Ishikawa (cell line): ENCODE results near the gene STEAP1.

Experiments
- CEBPB ChIP-seq: IDR thresholded peaks from 2 replicates; pipeline ENCODE4 v1.6.1; 2012
- CREB1 ChIP-seq: IDR thresholded peaks from 2 replicates; pipeline ENCODE4 v1.6.1; 2012; ENCODE audit warnings: low read depth
- EGR1 ChIP-seq: IDR thresholded peaks from 2 replicates; pipeline ENCODE4 v1.6.1; 2012
- EP300 ChIP-seq: IDR thresholded peaks from 2 replicates; pipeline ENCODE4 v1.6.1; 2012; ENCODE audit warnings: borderline replicate concordance
- FOXM1 ChIP-seq: IDR thresholded peaks from 2 replicates; pipeline ENCODE4 v1.6.1; 2012; ENCODE audit warnings: low read depth, borderline replicate concordance
- NFIC ChIP-seq: IDR thresholded peaks from 2 replicates; pipeline ENCODE4 v1.6.1; 2012
- RAD21 ChIP-seq: IDR thresholded peaks from 2 replicates; pipeline ENCODE4 v1.6.1; 2012; ENCODE audit warnings: low read depth
- TAF1 ChIP-seq: IDR thresholded peaks from 2 replicates; pipeline ENCODE4 v1.6.1; 2012; ENCODE audit warnings: low read depth, mild to moderate bottlenecking
- TCF12 ChIP-seq: IDR thresholded peaks from 2 replicates; pipeline ENCODE4 v1.6.1; 2012; ENCODE audit warnings: low read depth
- TEAD4 ChIP-seq: IDR thresholded peaks from 2 replicates; pipeline ENCODE4 v1.6.1; 2012
- USF1 ChIP-seq: IDR thresholded peaks from 2 replicates; pipeline ENCODE4 v1.6.1; 2012
- YY1 ChIP-seq: IDR thresholded peaks from 2 replicates; pipeline ENCODE4 v1.6.1; 2012; ENCODE audit warnings: low read depth
- ZBTB7A ChIP-seq: IDR thresholded peaks from 2 replicates; pipeline ENCODE4 v1.6.1; 2012; ENCODE audit warnings: low read depth
- TF ChIP-seq, protein P1 (sequence below): IDR thresholded peaks from 2 replicates; pipeline ENCODE4 v1.6.1; 2012; ENCODE audit warnings: low read depth, mild to moderate bottlenecking
- TF ChIP-seq, protein P2 (sequence below): IDR thresholded peaks from 2 replicates; pipeline ENCODE4 v1.6.1; 2012

Gene STEAP1

DNA sequence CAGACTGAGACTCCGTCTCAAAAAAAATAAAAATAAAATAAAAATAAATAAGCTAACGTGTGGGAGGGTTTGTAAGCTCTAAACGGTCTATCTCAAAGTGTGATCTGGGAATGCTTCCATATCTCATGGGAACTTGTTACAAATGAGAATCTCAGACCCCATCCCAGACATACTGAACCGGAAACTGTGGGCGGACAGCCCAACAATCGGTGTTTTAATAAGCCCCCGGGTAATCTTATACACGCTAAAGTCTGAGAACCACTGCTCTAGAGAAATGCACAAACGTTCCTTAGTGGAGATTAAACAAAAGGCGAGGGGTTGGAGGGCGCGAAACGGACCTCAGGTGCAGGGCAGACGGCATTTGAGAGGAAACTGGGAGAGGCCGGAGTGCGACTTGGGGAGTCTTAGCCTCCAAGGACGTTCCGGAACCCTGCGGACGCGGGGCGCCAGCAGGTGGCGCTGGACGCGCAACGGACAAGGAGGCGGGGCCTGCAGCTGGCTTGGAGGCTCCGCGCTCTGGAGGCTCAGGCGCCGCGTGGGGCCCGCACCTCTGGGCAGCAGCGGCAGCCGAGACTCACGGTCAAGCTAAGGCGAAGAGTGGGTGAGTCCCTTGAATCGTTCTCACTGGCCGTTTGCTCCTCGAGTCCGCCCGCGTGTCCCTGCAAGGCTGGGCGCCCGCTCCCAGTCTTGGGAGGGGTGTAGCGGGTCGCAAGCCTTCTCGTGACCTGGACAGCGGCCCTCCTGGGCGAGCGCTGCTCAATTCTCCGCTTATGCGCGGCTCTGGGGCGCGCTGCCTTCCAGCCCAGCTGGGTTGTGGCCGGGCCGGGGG lies at the start of gene STEAP1:
Gene STEAP1, plus strand, starts transcription at position 527 of the 829 bp plus-strand sequence. CDS start 5,320 bp downstream, outside the sequence.
- TF ChIP-seq RAD21 (peak; percentile 59; the same call in 1 of the 2 replicates), YY1 (peak; percentile 45; the same call in 1 of the 2 replicates)
- TF ChIP-seq, protein P1, sequence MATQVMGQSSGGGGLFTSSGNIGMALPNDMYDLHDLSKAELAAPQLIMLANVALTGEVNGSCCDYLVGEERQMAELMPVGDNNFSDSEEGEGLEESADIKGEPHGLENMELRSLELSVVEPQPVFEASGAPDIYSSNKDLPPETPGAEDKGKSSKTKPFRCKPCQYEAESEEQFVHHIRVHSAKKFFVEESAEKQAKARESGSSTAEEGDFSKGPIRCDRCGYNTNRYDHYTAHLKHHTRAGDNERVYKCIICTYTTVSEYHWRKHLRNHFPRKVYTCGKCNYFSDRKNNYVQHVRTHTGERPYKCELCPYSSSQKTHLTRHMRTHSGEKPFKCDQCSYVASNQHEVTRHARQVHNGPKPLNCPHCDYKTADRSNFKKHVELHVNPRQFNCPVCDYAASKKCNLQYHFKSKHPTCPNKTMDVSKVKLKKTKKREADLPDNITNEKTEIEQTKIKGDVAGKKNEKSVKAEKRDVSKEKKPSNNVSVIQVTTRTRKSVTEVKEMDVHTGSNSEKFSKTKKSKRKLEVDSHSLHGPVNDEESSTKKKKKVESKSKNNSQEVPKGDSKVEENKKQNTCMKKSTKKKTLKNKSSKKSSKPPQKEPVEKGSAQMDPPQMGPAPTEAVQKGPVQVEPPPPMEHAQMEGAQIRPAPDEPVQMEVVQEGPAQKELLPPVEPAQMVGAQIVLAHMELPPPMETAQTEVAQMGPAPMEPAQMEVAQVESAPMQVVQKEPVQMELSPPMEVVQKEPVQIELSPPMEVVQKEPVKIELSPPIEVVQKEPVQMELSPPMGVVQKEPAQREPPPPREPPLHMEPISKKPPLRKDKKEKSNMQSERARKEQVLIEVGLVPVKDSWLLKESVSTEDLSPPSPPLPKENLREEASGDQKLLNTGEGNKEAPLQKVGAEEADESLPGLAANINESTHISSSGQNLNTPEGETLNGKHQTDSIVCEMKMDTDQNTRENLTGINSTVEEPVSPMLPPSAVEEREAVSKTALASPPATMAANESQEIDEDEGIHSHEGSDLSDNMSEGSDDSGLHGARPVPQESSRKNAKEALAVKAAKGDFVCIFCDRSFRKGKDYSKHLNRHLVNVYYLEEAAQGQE = peak; percentile 40; the same call in 1 of the 2 replicates
- TF ChIP-seq, protein P2, sequence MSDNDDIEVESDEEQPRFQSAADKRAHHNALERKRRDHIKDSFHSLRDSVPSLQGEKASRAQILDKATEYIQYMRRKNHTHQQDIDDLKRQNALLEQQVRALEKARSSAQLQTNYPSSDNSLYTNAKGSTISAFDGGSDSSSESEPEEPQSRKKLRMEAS = peak; percentile 84

- 0 out of 2 replicates have a peak, but pooled peaks have one; percentile 3 for TF ChIP-seq RAD21
These were observed 39.3 kb upstream of the STEAP1 start for GRCh38 chr7:90114972-90115371.

GRCh38 chr7:90119178-90119971 lies 34.9 kb upstream of the STEAP1 start:
- no peak for TF ChIP-seq CEBPB
- TF ChIP-seq USF1 = peak; percentile 76
- TF ChIP-seq, protein P2 = peak; percentile 96
- TF ChIP-seq YY1 = peak; percentile 37; the same call in 1 of the 2 replicates

DNA sequence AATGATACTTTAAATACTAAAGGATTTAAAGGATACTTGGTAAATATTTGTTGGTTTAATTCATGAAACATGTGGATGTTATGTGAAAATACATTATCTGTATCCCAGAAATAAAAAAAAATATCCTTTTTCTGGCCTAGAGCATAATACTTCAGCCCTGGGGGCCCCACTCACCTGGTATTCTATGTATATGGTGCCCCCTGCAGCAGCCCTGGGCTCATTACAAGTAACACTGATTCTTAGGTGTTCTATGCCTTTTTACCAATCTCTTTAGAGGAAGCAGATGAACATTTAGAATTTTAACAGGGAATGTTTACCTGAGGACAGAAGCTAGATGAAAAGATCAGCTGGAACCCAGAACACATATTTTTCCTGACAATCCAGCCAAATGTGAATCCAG lies 4.8 kb upstream of the STEAP1 start:
- TF ChIP-seq RAD21 = peak; percentile 65

DNA sequence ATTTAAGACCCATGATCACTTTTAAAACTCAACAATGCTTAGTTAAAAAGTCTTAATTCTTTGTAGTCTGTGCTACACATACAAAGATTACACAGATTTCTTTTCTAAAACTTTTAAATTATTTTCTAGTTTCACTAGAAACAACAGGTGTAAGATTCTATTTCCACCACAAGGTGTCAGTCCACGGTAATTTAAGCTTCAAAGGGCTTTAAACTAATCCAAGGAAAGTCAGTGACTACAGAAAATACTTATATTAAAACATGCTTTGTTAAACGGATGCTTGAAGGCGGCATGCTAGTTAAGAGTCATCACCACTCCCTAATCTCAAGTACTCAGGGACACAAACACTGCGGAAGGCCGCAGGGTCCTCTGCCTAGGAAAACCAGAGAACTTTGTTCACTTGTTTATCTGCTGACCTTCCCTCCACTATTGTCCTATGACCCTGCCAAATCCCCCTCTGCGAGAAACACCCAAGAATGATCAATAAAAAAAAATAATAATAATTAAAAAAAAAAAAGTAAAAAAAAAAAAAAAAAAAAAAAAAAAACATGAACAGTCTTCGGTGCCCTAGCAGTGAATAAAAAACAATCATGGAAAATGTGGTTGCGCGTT lies 1.5 kb upstream of the STEAP1 start:
- peak; percentile 74 for TF ChIP-seq RAD21

- TF ChIP-seq NFIC (no peak), EP300 (no peak), CREB1 (no peak), USF1 (no peak), CEBPB (no peak), RAD21 (no peak), YY1 (no peak), ZBTB7A (no peak), TEAD4 (no peak), EGR1 (no peak), TAF1 (no peak), FOXM1 (no peak), TCF12 (no peak)
- TF ChIP-seq, protein P2 = no peak
- TF ChIP-seq, protein P1 = no peak
These were observed 937 bp downstream of the STEAP1 start for GRCh38 chr7:90155206-90155605.
